Common myeloid progenitor, CD34-positive (primary cell): Measurements from ENCODE around the gene PSMB5.
A peak's percentile ranks its signal among the peaks of the same experiment; 100 is the strongest.

ENCODE experiments used
- CTCF ChIA-PET: fragments of 350-600 bp; sonication (Branson Sonifier 250); formaldehyde crosslinking; loops from one replicate; lab custom pipeline; 2021; ENCODE audit warnings: antibody characterized with exemption; lab: Charles Lee
- POLR2A ChIA-PET: fragments of 350-600 bp; sonication (Branson Sonifier 250); formaldehyde crosslinking; loops from one replicate; lab custom pipeline; 2021; ENCODE audit warnings: antibody characterized with exemption; lab: Charles Lee
- DNase-seq, 3 donors: peaks; one replicate each; pipeline versions ENCODE4 v3.0.0 to v3.0.0-alpha.2; 2013
- H3K27ac ChIP-seq, 2 experiments: 1 replicate in 1 of 2; 2 replicates in 1 of 2; pipeline ENCODE4 v1.7.0; 2013; ENCODE audit warnings: inconsistent platforms in 2 of 2, low read length in 2 of 2, mild to moderate bottlenecking in 2 of 2, low read depth in 1 of 2, moderate library complexity in 1 of 2; ENCODE audit not compliant: severe bottlenecking in 2 of 2, insufficient read depth in 1 of 2, poor library complexity in 1 of 2
- H3K27me3 ChIP-seq, 5 experiments: replicated peaks in 2 of 5; 1 replicate in 3 of 5; 2 replicates in 2 of 5; pipeline versions ENCODE4 v1.6.1 to v1.7.0; 2013; ENCODE audit warnings: low read length in 4 of 5, mild to moderate bottlenecking in 2 of 5, moderate library complexity in 2 of 5, inconsistent platforms in 1 of 5; ENCODE audit not compliant: insufficient read depth in 5 of 5, control insufficient read depth in 4 of 5
- H3K36me3 ChIP-seq, 4 experiments: 1 replicate in 2 of 4; 2 replicates in 2 of 4; pipeline versions ENCODE4 v1.6.1 to v1.7.0; 2013; ENCODE audit warnings: low read length in 3 of 4, control low read depth in 1 of 4, mild to moderate bottlenecking in 1 of 4; ENCODE audit not compliant: control insufficient read depth in 4 of 4, insufficient read depth in 4 of 4
- H3K4me1 ChIP-seq, 4 experiments: 1 replicate in 3 of 4; 2 replicates in 1 of 4; pipeline versions ENCODE4 v1.6.1 to v1.7.1; 2013; ENCODE audit warnings: low read length in 3 of 4, mild to moderate bottlenecking in 3 of 4, control low read depth in 1 of 4, inconsistent platforms in 1 of 4, moderate library complexity in 1 of 4; ENCODE audit not compliant: control insufficient read depth in 4 of 4, insufficient read depth in 4 of 4; ENCODE audit errors: control extremely low read depth in 1 of 4
- H3K4me3 ChIP-seq, 7 experiments: 1 replicate in 4 of 7; 2 replicates in 3 of 7; pipeline versions ENCODE4 v1.5.1 to v1.7.0; 2013; ENCODE audit warnings: mild to moderate bottlenecking in 7 of 7, low read length in 6 of 7, moderate library complexity in 6 of 7, inconsistent platforms in 2 of 7, low read depth in 2 of 7, control low read depth in 1 of 7; ENCODE audit not compliant: insufficient read depth in 4 of 7, control insufficient read depth in 1 of 7; ENCODE audit errors: extremely low read depth in 1 of 7
- H3K9me3 ChIP-seq, 5 experiments: 1 replicate in 4 of 5; 2 replicates in 1 of 5; pipeline versions ENCODE4 v1.6.1 to v1.7.1; 2013; ENCODE audit warnings: low read length in 4 of 5, mild to moderate bottlenecking in 2 of 5, inconsistent platforms in 1 of 5, low read depth in 1 of 5, moderate library complexity in 1 of 5; ENCODE audit not compliant: control insufficient read depth in 4 of 5, insufficient read depth in 2 of 5; ENCODE audit errors: control extremely low read depth in 1 of 5
- WGBS: methylation state at CpG from one replicate; pipeline ENCODE4 v1.1.5; 2013; ENCODE audit not compliant: insufficient coverage; 5-methylcytosine and 5-hydroxymethylcytosine counted together

PSMB5 gene

GRCh38 chr14:22984959-22985658 is 49.6 kb downstream of the PSMB5 start:
- H3K27me3 ChIP-seq = peaks cover 0 to 19% (median 8%) of the 10 kb centered on the region in 5 experiments
- H3K9me3 ChIP-seq = no peaks in the 10 kb centered on the region
- no peak overlapping the region for H3K27ac ChIP-seq
- CTCF ChIA-PET = interaction anchor here (1.1 to 34.1 kb wide), 13 partner anchors 10 to 457 kb away, joined by 3 to 933 read pairs (median 9); partner anchors contain the start of genes CDH24, HAUS4, PRMT5 and PSMB11
- H3K4me1 ChIP-seq = peaks cover 4 to 31% (median 19%) of the 10 kb centered on the region in 4 experiments
- H3K36me3 ChIP-seq = peaks cover 3 to 22% (median 14%) of the 10 kb centered on the region in 4 experiments
- POLR2A ChIA-PET = interaction anchor here (1.5 to 2.0 kb wide), 2 partner anchors 71 to 73 kb away, joined by 4 to 5 read pairs; no protein-coding TSS in a partner anchor
- H3K4me3 ChIP-seq = no peak overlapping the region
- DNase-seq = no peak
- WGBS = 95% methylated on average over 4 of the region's 6 CpGs

GRCh38 chr14:22982477-22983245 is 52.0 kb downstream of the PSMB5 start, which contains the start of gene AJUBA:
Gene AJUBA (minus strand): TSS chr14:22982551. CDS start chr14:22982266, 285 bp downstream.
- peak; percentile 82 to 89 (median 87) for DNase-seq
- WGBS = under 1% methylated on average over 48 of the region's 48 CpGs
- H3K27me3 ChIP-seq = peaks cover 0 to 33% (median 15%) of the 10 kb centered on the region in 5 experiments
- peaks cover 3 to 6% (median 3%) of the 10 kb centered on the region in 4 experiments for H3K36me3 ChIP-seq
- H3K27ac ChIP-seq = peak within 1 kb of the TSS in 1 of 2 experiments; percentile 43
- POLR2A ChIA-PET = interaction anchor here (0.6 to 1.5 kb wide), 3 partner anchors 18 to 75 kb away, joined by 3 to 4 read pairs (median 4); no protein-coding TSS in a partner anchor
- peaks cover 4 to 35% (median 19%) of the 10 kb centered on the region in 4 experiments for H3K4me1 ChIP-seq
- CTCF ChIA-PET = interaction anchor here (0.8 to 34.1 kb wide), 17 partner anchors 10 to 593 kb away, joined by 3 to 933 read pairs (median 5); partner anchors contain the start of genes CDH24, PRMT5, PSMB11 and REM2
- peak within 1 kb of the TSS; percentile 76 to 89 (median 80) for H3K4me3 ChIP-seq
- H3K9me3 ChIP-seq = no peaks in the 10 kb centered on the region

- Histone ChIP-seq H3K36me3 (no peaks in the 10 kb centered on the region), H3K4me3 (peak overlapping the region; percentile 76 to 89 (median 80)), H3K27me3 (peaks cover 0 to 33% (median 15%) of the 10 kb centered on the region in 5 experiments), H3K27ac (no peak overlapping the region), H3K9me3 (no peaks in the 10 kb centered on the region), H3K4me1 (peaks cover 4 to 36% (median 19%) of the 10 kb centered on the region in 4 experiments)
- ChIA-PET CTCF (interaction anchor here (1.2 to 34.1 kb wide), 15 partner anchors 10 to 592 kb away, joined by 3 to 933 read pairs (median 5); partner anchors contain the start of genes CDH24, PRMT5, PSMB11 and REM2), POLR2A (interaction anchor here (1.5 kb wide), 1 partner anchor 76 kb away, joined by 4 read pairs; no protein-coding TSS in a partner anchor)
- WGBS = under 1% methylated on average over 46 of the region's 51 CpGs
- DNase-seq = peak in 1 of 3 donors; percentile 9
These were observed 52.7 kb downstream of the PSMB5 start for GRCh38 chr14:22981876-22982476.

- H3K9me3 ChIP-seq = no peaks in the 10 kb centered on the region
- ChIA-PET POLR2A (no interaction called here), CTCF (interaction anchor here (1.2 to 34.1 kb wide), 11 partner anchors 9 to 421 kb away, joined by 3 to 933 read pairs (median 6); partner anchors contain the start of genes CDH24, PRMT5 and PSMB11)
- H3K4me3 ChIP-seq = peak overlapping the region in 5 of 7 experiments; percentile 11 to 89 (median 58)
- DNase-seq = peak in 1 of 3 donors; percentile 10
- WGBS = 7% methylated on average over 76 of the region's 76 CpGs
- peaks cover 0 to 33% (median 15%) of the 10 kb centered on the region in 5 experiments for H3K27me3 ChIP-seq
- no peaks in the 10 kb centered on the region for H3K36me3 ChIP-seq
- H3K27ac ChIP-seq = no peak overlapping the region
- peaks cover 4 to 40% (median 19%) of the 10 kb centered on the region in 4 experiments for H3K4me1 ChIP-seq
These were observed 53.4 kb downstream of the PSMB5 start for GRCh38 chr14:22981090-22981875.

- DNase-seq = peak in 2 of 3 donors; percentile 26 to 35
- Histone ChIP-seq H3K4me1 (peaks cover 4 to 40% (median 19%) of the 10 kb centered on the region in 4 experiments), H3K36me3 (no peaks in the 10 kb centered on the region), H3K27me3 (peaks cover 0 to 33% (median 15%) of the 10 kb centered on the region in 5 experiments), H3K27ac (no peak overlapping the region), H3K4me3 (peak overlapping the region in 5 of 7 experiments; percentile 11 to 89 (median 58)), H3K9me3 (no peaks in the 10 kb centered on the region)
- 0% methylated on average over 30 of the region's 41 CpGs for WGBS
- ChIA-PET CTCF (interaction anchor here (7.9 to 34.1 kb wide), 3 partner anchors 9 to 72 kb away, joined by 118 to 933 read pairs (median 319); partner anchors contain the start of genes CDH24 and PSMB11), POLR2A (no interaction called here)
These were observed 54.0 kb downstream of the PSMB5 start for GRCh38 chr14:22980672-22981089.
